Measurements from ENCODE around the gene SAXO1.

DNA sequence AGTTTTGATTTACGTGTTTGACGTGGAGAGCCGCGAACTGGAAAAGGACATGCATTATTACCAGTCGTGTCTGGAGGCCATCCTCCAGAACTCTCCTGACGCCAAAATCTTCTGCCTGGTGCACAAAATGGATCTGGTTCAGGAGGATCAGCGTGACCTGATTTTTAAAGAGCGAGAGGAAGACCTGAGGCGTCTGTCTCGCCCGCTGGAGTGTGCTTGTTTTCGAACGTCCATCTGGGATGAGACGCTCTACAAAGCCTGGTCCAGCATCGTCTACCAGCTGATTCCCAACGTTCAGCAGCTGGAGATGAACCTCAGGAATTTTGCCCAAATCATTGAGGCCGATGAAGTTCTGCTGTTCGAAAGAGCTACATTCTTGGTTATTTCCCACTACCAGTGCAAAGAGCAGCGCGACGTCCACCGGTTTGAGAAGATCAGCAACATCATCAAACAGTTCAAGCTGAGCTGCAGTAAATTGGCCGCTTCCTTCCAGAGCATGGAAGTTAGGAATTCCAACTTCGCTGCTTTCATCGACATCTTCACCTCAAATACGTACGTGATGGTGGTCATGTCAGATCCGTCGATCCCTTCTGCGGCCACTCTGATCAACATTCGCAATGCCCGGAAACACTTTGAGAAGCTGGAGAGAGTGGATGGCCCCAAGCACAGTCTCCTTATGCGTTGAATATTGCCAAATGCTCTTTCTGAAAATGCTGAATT lies 17.1 kb upstream of the SAXO1 start:
- TF ChIP-seq POLR2AphosphoS5 (IDR thresholded peaks at IDR 0.05), result no peak
- TF ChIP-seq, protein P1, sequence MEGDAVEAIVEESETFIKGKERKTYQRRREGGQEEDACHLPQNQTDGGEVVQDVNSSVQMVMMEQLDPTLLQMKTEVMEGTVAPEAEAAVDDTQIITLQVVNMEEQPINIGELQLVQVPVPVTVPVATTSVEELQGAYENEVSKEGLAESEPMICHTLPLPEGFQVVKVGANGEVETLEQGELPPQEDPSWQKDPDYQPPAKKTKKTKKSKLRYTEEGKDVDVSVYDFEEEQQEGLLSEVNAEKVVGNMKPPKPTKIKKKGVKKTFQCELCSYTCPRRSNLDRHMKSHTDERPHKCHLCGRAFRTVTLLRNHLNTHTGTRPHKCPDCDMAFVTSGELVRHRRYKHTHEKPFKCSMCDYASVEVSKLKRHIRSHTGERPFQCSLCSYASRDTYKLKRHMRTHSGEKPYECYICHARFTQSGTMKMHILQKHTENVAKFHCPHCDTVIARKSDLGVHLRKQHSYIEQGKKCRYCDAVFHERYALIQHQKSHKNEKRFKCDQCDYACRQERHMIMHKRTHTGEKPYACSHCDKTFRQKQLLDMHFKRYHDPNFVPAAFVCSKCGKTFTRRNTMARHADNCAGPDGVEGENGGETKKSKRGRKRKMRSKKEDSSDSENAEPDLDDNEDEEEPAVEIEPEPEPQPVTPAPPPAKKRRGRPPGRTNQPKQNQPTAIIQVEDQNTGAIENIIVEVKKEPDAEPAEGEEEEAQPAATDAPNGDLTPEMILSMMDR (IDR thresholded peaks at IDR 0.05 in 8 of 11, conservative IDR thresholded peaks at IDR 0.05 in 3 of 11), result no peak
